Transverse colon (tissue), 4 donors: Measurements from ENCODE around the gene VPS9D1.
A peak's percentile ranks its signal among the peaks of the same experiment; 100 is the strongest.

Source experiments
- POLR2A ChIP-seq: fragments of 450-650 bp; IDR thresholded peaks from one replicate; pipeline ENCODE4 v1.6.1; 2016; ENCODE audit warnings: antibody characterized with exemption, mild to moderate bottlenecking, moderate library complexity
- POLR2AphosphoS5 ChIP-seq, 3 donors: sonication (generic); formaldehyde crosslinking; IDR thresholded peaks; one replicate each; pipeline ENCODE4 v1.6.1; 2016; ENCODE audit warnings: antibody characterized with exemption in 3 of 3
- TF ChIP-seq, protein P1 (sequence below), 5 experiments: fragments of 200-600 bp in 3 of 5; fragments of 450-650 bp in 2 of 5; sonication (generic) in 3 of 5; IDR thresholded peaks; 1 replicate in 2 of 5; 2 replicates in 3 of 5; pipeline ENCODE4 v1.5.1; 2016 to 2017; ENCODE audit warnings: antibody characterized with exemption in 5 of 5, inconsistent platforms in 3 of 5, mild to moderate bottlenecking in 2 of 5, moderate library complexity in 1 of 5

DNA sequence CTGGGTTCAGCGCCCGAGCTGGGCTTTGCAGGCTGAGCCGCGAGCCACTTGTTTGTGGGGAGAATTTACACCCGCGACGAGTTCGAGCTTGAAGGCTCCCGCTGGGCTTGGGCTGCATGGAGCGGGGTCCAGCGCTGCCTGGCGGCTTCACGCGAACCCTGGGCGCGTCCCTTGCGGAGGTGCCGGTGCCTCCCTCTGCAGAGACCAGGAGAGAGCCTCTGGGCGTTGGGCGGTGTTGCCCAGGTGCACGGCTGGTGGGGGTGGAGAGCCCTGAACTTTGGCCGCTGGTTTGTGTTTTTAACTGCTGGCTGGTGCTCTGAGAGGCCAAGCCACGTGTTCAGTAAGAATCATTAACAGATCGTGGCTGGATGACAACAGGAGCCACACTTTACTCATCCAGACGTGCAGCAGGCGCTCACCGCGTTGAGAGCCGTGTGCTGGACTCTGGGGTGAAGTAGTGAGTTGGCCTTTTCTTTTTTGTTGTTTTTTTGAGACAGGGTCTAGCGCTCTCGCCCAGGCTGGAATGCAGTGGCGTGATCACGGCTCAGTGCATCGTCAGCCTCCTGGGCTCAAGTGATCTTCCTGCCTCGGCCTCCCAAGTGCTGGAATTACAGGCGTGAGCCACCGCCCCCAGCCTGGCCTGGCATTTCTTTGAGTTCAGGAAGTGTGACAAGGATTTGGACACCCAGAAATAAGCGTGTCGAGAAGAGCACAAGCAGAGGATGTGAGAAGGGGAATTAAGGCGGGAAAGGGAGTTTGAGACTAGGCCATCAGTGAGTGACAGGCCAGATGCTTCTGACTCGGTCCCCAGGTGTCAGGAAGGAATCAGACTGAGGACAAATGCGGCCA lies 33.4 kb downstream of the VPS9D1 start:
- TF ChIP-seq POLR2A (peak; percentile 86), POLR2AphosphoS5 (IDR thresholded peaks at IDR 0.05) (peak; percentile 24 to 94 (median 90))
- TF ChIP-seq, protein P1, sequence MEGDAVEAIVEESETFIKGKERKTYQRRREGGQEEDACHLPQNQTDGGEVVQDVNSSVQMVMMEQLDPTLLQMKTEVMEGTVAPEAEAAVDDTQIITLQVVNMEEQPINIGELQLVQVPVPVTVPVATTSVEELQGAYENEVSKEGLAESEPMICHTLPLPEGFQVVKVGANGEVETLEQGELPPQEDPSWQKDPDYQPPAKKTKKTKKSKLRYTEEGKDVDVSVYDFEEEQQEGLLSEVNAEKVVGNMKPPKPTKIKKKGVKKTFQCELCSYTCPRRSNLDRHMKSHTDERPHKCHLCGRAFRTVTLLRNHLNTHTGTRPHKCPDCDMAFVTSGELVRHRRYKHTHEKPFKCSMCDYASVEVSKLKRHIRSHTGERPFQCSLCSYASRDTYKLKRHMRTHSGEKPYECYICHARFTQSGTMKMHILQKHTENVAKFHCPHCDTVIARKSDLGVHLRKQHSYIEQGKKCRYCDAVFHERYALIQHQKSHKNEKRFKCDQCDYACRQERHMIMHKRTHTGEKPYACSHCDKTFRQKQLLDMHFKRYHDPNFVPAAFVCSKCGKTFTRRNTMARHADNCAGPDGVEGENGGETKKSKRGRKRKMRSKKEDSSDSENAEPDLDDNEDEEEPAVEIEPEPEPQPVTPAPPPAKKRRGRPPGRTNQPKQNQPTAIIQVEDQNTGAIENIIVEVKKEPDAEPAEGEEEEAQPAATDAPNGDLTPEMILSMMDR (IDR thresholded peaks at IDR 0.05), result no peak
